HG02588 (cell line): ENCODE measurements around the gene PRR23E.

ENCODE experiments used
- ATAC-seq: cut with Tn5 transposase; IDR thresholded peaks from one replicate; pipeline ENCODE4 v1.9.1; 2021; ENCODE audit warnings: mild to moderate bottlenecking, moderate library complexity; ENCODE audit not compliant: unreplicated experiment

The PRR23E gene

GRCh38 chr3:127192576-127193232 lies at the start of gene PRR23E:
PRR23E (plus strand) TSS chr3:127193131; CDS start chr3:127196686, 3,555 bp downstream.
- ATAC-seq = no peak

GRCh38 chr3:127143172-127143571 lies 49.8 kb upstream of the PRR23E start:
- ATAC-seq = no peak

GRCh38 chr3:127144631-127145030 lies 48.3 kb upstream of the PRR23E start:
- ATAC-seq = no peak

- no peak for ATAC-seq
Observed at GRCh38 chr3:127145266-127145665, 47.7 kb upstream of the PRR23E start.

GRCh38 chr3:127147291-127147885 lies 45.5 kb upstream of the PRR23E start:
- ATAC-seq = no peak

GRCh38 chr3:127149621-127150310 lies 43.2 kb upstream of the PRR23E start:
- ATAC-seq = no peak

- ATAC-seq = no peak
Observed at GRCh38 chr3:127150513-127151250, 42.2 kb upstream of the PRR23E start.

- ATAC-seq = no peak
Observed at GRCh38 chr3:127151251-127151564, 41.7 kb upstream of the PRR23E start.

GRCh38 chr3:127151992-127152650 lies 40.8 kb upstream of the PRR23E start:
- no peak for ATAC-seq

GRCh38 chr3:127152684-127153505 lies 40.0 kb upstream of the PRR23E start:
- no peak for ATAC-seq

GRCh38 chr3:127153506-127153815 lies 39.5 kb upstream of the PRR23E start:
- ATAC-seq = no peak

GRCh38 chr3:127156338-127157050 lies 36.4 kb upstream of the PRR23E start:
- ATAC-seq = no peak

GRCh38 chr3:127157171-127157828 lies 35.6 kb upstream of the PRR23E start:
- ATAC-seq = no peak

- ATAC-seq = no peak
Observed at GRCh38 chr3:127158614-127159229, 34.2 kb upstream of the PRR23E start.

GRCh38 chr3:127159543-127159942 lies 33.4 kb upstream of the PRR23E start:
- no peak for ATAC-seq

GRCh38 chr3:127161236-127161635 lies 31.7 kb upstream of the PRR23E start:
- ATAC-seq = no peak

GRCh38 chr3:127161973-127162579 lies 30.9 kb upstream of the PRR23E start:
- no peak for ATAC-seq

- no peak for ATAC-seq
Observed at GRCh38 chr3:127162947-127163645, 29.8 kb upstream of the PRR23E start.
